OCI-LY3 (cell line): ENCODE measurements around the gene PLPP7.

Experiments used
- H2AFZ ChIP-seq: fragments of 200-600, 300-600 bp; shearing (Covaris generic); 2 replicates; pipeline ENCODE4 v1.6.0; 2014; ENCODE audit warnings: antibody characterized with exemption, low read depth, low read length
- H3K27ac ChIP-seq: fragments of 200-600, 300-600 bp; sonication (generic); 2 replicates; pipeline ENCODE4 v1.5.1; 2014; ENCODE audit warnings: mild to moderate bottlenecking, low read length, moderate library complexity, mixed read lengths
- H3K27me3 ChIP-seq: fragments of 200-600, 300-600 bp; sonication (generic); 2 replicates; pipeline ENCODE4 v1.6.1; 2014; ENCODE audit warnings: low read depth, low read length, mixed read lengths
- H3K36me3 ChIP-seq: fragments of 200-600, 300-600 bp; sonication (generic); replicated peaks from 2 replicates; pipeline ENCODE3; 2014; ENCODE audit warnings: low read depth, low read length, mixed read lengths
- H3K4me1 ChIP-seq: fragments of 300-600, 200-600 bp; sonication (generic); 2 replicates; pipeline ENCODE4 v1.6.1; 2014; ENCODE audit warnings: low read length, mixed read lengths
- H3K4me2 ChIP-seq: fragments of 200-600, 300-600 bp; sonication (generic); 2 replicates; pipeline ENCODE4 v1.6.1; 2014; ENCODE audit warnings: low read length, mixed read lengths
- H3K4me3 ChIP-seq: fragments of 300-600, 200-600 bp; sonication (generic); 2 replicates; pipeline ENCODE4 v1.5.1; 2014; ENCODE audit warnings: antibody characterized with exemption, mild to moderate bottlenecking, low read length, moderate library complexity
- H3K79me2 ChIP-seq: fragments of 300-600, 200-600 bp; shearing (Covaris generic); 2 replicates; pipeline ENCODE4 v1.6.1; 2014; ENCODE audit warnings: mild to moderate bottlenecking, low read length, mixed read lengths
- H3K9ac ChIP-seq: fragments of 300-600, 200-600 bp; shearing (Covaris generic); 2 replicates; pipeline ENCODE4 v1.6.0; 2014; ENCODE audit warnings: mild to moderate bottlenecking, low read length, moderate library complexity
- H3K9me3 ChIP-seq: fragments of 200-600, 300-600 bp; shearing (Covaris generic); 2 replicates; pipeline ENCODE4 v1.6.1; 2014; ENCODE audit warnings: low read length, mixed read lengths; ENCODE audit not compliant: insufficient read depth
- H4K20me1 ChIP-seq: fragments of 200-600, 300-600 bp; sonication (generic); 2 replicates; pipeline ENCODE4 v1.6.1; 2016; ENCODE audit warnings: low read length, mixed read lengths; ENCODE audit not compliant: insufficient read depth
- CTCF ChIP-seq: fragments of 200-600, 300-600 bp; sonication (generic); IDR thresholded peaks from 2 replicates; pipeline ENCODE4 v1.5.1; 2014; ENCODE audit warnings: antibody characterized with exemption, low read length, low read depth
- EZH2phosphoT487 ChIP-seq: fragments of 200-600 bp; shearing (Covaris generic); IDR thresholded peaks from 2 replicates; pipeline ENCODE4 v1.6.1; 2018; ENCODE audit warnings: antibody characterized with exemption, mixed run types, low read depth

PLPP7 gene

GRCh38 chr9:131287359-131287758, 2.2 kb upstream of the PLPP7 start:
- no peaks in the 10 kb centered on the region for H3K27me3 ChIP-seq
- H3K79me2 ChIP-seq, result no peaks in the 10 kb centered on the region
- H4K20me1 ChIP-seq, result no peaks in the 10 kb centered on the region
- H3K9ac ChIP-seq, result no peak overlapping the region
- H2AFZ ChIP-seq, result no peak overlapping the region
- no peak for TF ChIP-seq CTCF
- no peak for TF ChIP-seq EZH2phosphoT487
- no peaks in the 10 kb centered on the region for H3K36me3 ChIP-seq
- H3K4me2 ChIP-seq, result no peak overlapping the region
- no peak overlapping the region for H3K27ac ChIP-seq
- peaks cover 6% of the 10 kb centered on the region; the same call in 1 of the 2 replicates for H3K4me1 ChIP-seq
- no peak overlapping the region for H3K4me3 ChIP-seq
- no peaks in the 10 kb centered on the region for H3K9me3 ChIP-seq

- H3K4me2 ChIP-seq, result no peak overlapping the region
- H3K36me3 ChIP-seq, result no peaks in the 10 kb centered on the region
- H2AFZ ChIP-seq, result no peak overlapping the region
- H3K27me3 ChIP-seq, result no peaks in the 10 kb centered on the region
- no peaks in the 10 kb centered on the region for H3K9me3 ChIP-seq
- no peaks in the 10 kb centered on the region for H4K20me1 ChIP-seq
- no peak overlapping the region for H3K9ac ChIP-seq
- H3K4me3 ChIP-seq, result no peak overlapping the region
- H3K79me2 ChIP-seq, result no peaks in the 10 kb centered on the region
- peaks cover 6% of the 10 kb centered on the region; the same call in 1 of the 2 replicates for H3K4me1 ChIP-seq
- no peak for TF ChIP-seq EZH2phosphoT487
- TF ChIP-seq CTCF, result no peak
- H3K27ac ChIP-seq, result no peak overlapping the region
Observed at GRCh38 chr9:131288217-131288616, 1.3 kb upstream of the PLPP7 start.

- Histone ChIP-seq H2AFZ (peak overlapping the region; percentile 67; the same call in 1 of the 2 replicates), H3K27ac (no peak overlapping the region), H3K4me3 (peak overlapping the region; percentile 72), H3K4me2 (peak overlapping the region; percentile 52), H3K9me3 (no peaks in the 10 kb centered on the region), H4K20me1 (no peaks in the 10 kb centered on the region), H3K79me2 (no peaks in the 10 kb centered on the region), H3K36me3 (no peaks in the 10 kb centered on the region), H3K9ac (peak overlapping the region; percentile 51), H3K4me1 (peaks cover 6% of the 10 kb centered on the region; the same call in 1 of the 2 replicates), H3K27me3 (no peaks in the 10 kb centered on the region)
- no peak for TF ChIP-seq EZH2phosphoT487
- no peak for TF ChIP-seq CTCF
Observed at GRCh38 chr9:131290036-131290766, 678 bp downstream of the PLPP7 start.

GRCh38 chr9:131290767-131291370, 1.3 kb downstream of the PLPP7 start:
- no peak overlapping the region for H3K9ac ChIP-seq
- H4K20me1 ChIP-seq, result no peaks in the 10 kb centered on the region
- H3K4me1 ChIP-seq, result peaks cover 6% of the 10 kb centered on the region; the same call in 1 of the 2 replicates
- H3K4me3 ChIP-seq, result no peak overlapping the region
- no peak overlapping the region for H2AFZ ChIP-seq
- H3K4me2 ChIP-seq, result peak overlapping the region; percentile 52; the same call in 1 of the 2 replicates
- H3K79me2 ChIP-seq, result no peaks in the 10 kb centered on the region
- no peaks in the 10 kb centered on the region for H3K27me3 ChIP-seq
- no peaks in the 10 kb centered on the region for H3K36me3 ChIP-seq
- TF ChIP-seq EZH2phosphoT487 (no peak), CTCF (no peak)
- no peak overlapping the region for H3K27ac ChIP-seq
- H3K9me3 ChIP-seq, result no peaks in the 10 kb centered on the region
